Midbrain (tissue), 1 donor: Measurements from ENCODE around the gene SLC4A1AP.
A peak's percentile ranks its signal among the peaks of the same experiment; 100 is the strongest.

Experiments used
- DNase-seq: peaks from one replicate; lab custom pipeline; 2025; lab: John Stamatoyannopoulos, UW

The SLC4A1AP gene

GRCh38 chr2:27703638-27704341 lies 40.1 kb downstream of the SLC4A1AP start:
- peak; percentile 80 for DNase-seq

GRCh38 chr2:27704342-27704876 lies 40.7 kb downstream of the SLC4A1AP start:
- no peak for DNase-seq

- no peak for DNase-seq
Measured at GRCh38 chr2:27705851-27706622, 42.3 kb downstream of the SLC4A1AP start.

GRCh38 chr2:27707462-27708256 lies 44.0 kb downstream of the SLC4A1AP start:
- DNase-seq = no peak

GRCh38 chr2:27708257-27708654 lies 44.6 kb downstream of the SLC4A1AP start:
- DNase-seq = no peak

GRCh38 chr2:27708666-27709065 lies 45.0 kb downstream of the SLC4A1AP start:
- no peak for DNase-seq

GRCh38 chr2:27709326-27709725 lies 45.6 kb downstream of the SLC4A1AP start:
- DNase-seq = no peak

- DNase-seq = no peak
Measured at GRCh38 chr2:27709960-27710575, 46.4 kb downstream of the SLC4A1AP start.

- DNase-seq = no peak
Measured at GRCh38 chr2:27710640-27711430, 47.1 kb downstream of the SLC4A1AP start.

- DNase-seq = no peak
Measured at GRCh38 chr2:27711804-27712203, 48.1 kb downstream of the SLC4A1AP start.

GRCh38 chr2:27712522-27712921 lies 48.8 kb downstream of the SLC4A1AP start:
- no peak for DNase-seq

- DNase-seq = no peak
Measured at GRCh38 chr2:27713201-27713600, 49.5 kb downstream of the SLC4A1AP start.

- no peak for DNase-seq
Measured at GRCh38 chr2:27714053-27714452, 50.4 kb downstream of the SLC4A1AP start.

- DNase-seq = no peak
Measured at GRCh38 chr2:27714851-27715291, 51.2 kb downstream of the SLC4A1AP start.

GRCh38 chr2:27715318-27716210 lies 51.9 kb downstream of the SLC4A1AP start:
- no peak for DNase-seq

GRCh38 chr2:27716301-27717069 lies 52.8 kb downstream of the SLC4A1AP start:
- DNase-seq = no peak

GRCh38 chr2:27717070-27717795 lies 53.5 kb downstream of the SLC4A1AP start:
- no peak for DNase-seq

- DNase-seq = no peak
Measured at GRCh38 chr2:27720004-27720551, 56.4 kb downstream of the SLC4A1AP start.
